A549 (cell line): Measurements from ENCODE around the gene FHL1. TPM values are rescaled to one million over a fixed set of nuclear protein-coding genes. Genes with fewer than 3 reads are reported as not detected.

ENCODE experiments used
- ATAC-seq, 2 experiments: fragments of 200-7000 bp in 1 of 2; fragments of >200 bp in 1 of 2; cut with Nextera tagmentation in 1 of 2; cut with Tn5 transposase in 1 of 2; 3 replicates each; pipeline versions ENCODE4 v1.8.0 to v1.9.1; 2018 to 2020; ENCODE audit warnings: mild to moderate bottlenecking in 1 of 2, moderate library complexity in 1 of 2
- CTCF ChIA-PET: fragments of 300-600 bp; sonication (Branson Sonifier 250); formaldehyde crosslinking; extraction: SDS; loops from one replicate; lab custom pipeline; 2021; ENCODE audit warnings: antibody characterized with exemption, inconsistent platforms; lab: Yijun Ruan, JAX
- POLR2A ChIA-PET: fragments of 350-600 bp; formaldehyde crosslinking; extraction: SDS; loops from one replicate; lab custom pipeline; 2021; ENCODE audit warnings: antibody characterized with exemption, inconsistent platforms; lab: Yijun Ruan, JAX
- DNase-seq, 2 experiments: peaks; one replicate each; pipeline versions ENCODE4 v3.0.0 to v3.0.0-alpha.2; 2011 to 2016; ENCODE audit warnings: low read depth in 1 of 2, low spot score in 1 of 2
- FAIRE-seq: peaks from 2 replicates; lab custom pipeline; 2011; peaks lifted over from hg19 to GRCh38; lab: Jason Lieb, UNC
- H3K27ac ChIP-seq, 2 experiments: fragments of >200 bp; sonication (Bioruptor Twin); formaldehyde crosslinking; 3 replicates each; pipeline ENCODE4 v1.5.1; 2016 to 2017
- H3K4me1 ChIP-seq: fragments of >200 bp; sonication (Bioruptor Twin); formaldehyde crosslinking; 3 replicates; pipeline ENCODE4 v1.6.1; 2016
- H3K4me2 ChIP-seq: fragments of >200 bp; sonication (Bioruptor Twin); formaldehyde crosslinking; 3 replicates; pipeline ENCODE4 v1.6.1; 2016
- H3K4me3 ChIP-seq: fragments of >200 bp; sonication (Bioruptor Twin); formaldehyde crosslinking; 3 replicates; pipeline ENCODE4 v1.5.1; 2016
- H3K9me3 ChIP-seq: fragments of >200 bp; sonication (Bioruptor Twin); formaldehyde crosslinking; 3 replicates; pipeline ENCODE4 v1.6.1; 2016
- ATOH8 ChIP-seq: fragments of 250-450 bp; sonication (Bioruptor Pico); IDR thresholded peaks from 2 replicates; pipeline ENCODE4 v1.5.0; 2020; ENCODE audit warnings: low read depth, mild to moderate bottlenecking, moderate library complexity
- BCL3 ChIP-seq: fragments of >200 bp; sonication (Bioruptor Twin); formaldehyde crosslinking; IDR thresholded peaks from 3 replicates; pipeline ENCODE4 v1.6.1; 2016
- CBX8 ChIP-seq: fragments of 200-600 bp; sonication (generic); IDR thresholded peaks from 2 replicates; pipeline ENCODE4 v1.6.1; 2016
- CHD4 ChIP-seq: fragments of 200-600 bp; sonication (generic); IDR thresholded peaks from 2 replicates; pipeline ENCODE4 v1.6.1; 2016; ENCODE audit warnings: antibody characterized with exemption, mild to moderate bottlenecking, borderline replicate concordance
- CTCF ChIP-seq: fragments of >200 bp; sonication (Bioruptor Twin); formaldehyde crosslinking; IDR thresholded peaks from 3 replicates; pipeline ENCODE4 v1.5.1; 2016
- ESRRA ChIP-seq: fragments of 150-350 bp; IDR thresholded peaks from 2 replicates; pipeline ENCODE4 v1.6.1; 2014; ENCODE audit warnings: mild to moderate bottlenecking, low read length, borderline replicate concordance
- FOSB ChIP-seq: fragments of 250-450 bp; sonication (Bioruptor Pico); IDR thresholded peaks from 2 replicates; pipeline ENCODE4 v1.5.0; 2020; ENCODE audit warnings: mild to moderate bottlenecking, moderate library complexity
- FOSL2 ChIP-seq, 2 experiments: fragments of 450-650 bp in 1 of 2; fragments of >200 bp in 1 of 2; sonication (Bioruptor Twin) in 1 of 2; formaldehyde crosslinking; IDR thresholded peaks; 2 replicates each; pipeline versions ENCODE4 v1.5.0 to v1.6.1; 2016 to 2020; ENCODE audit warnings: mild to moderate bottlenecking in 1 of 2, moderate library complexity in 1 of 2
- GATA3 ChIP-seq: IDR thresholded peaks from 2 replicates; pipeline ENCODE4 v1.6.1; 2012; ENCODE audit warnings: borderline replicate concordance
- HDAC2 ChIP-seq: fragments of 200-600 bp; sonication (generic); IDR thresholded peaks from 2 replicates; pipeline ENCODE4 v1.6.1; 2016
- HOXB5 ChIP-seq: fragments of 250-450 bp; sonication (Bioruptor Pico); IDR thresholded peaks from 2 replicates; pipeline ENCODE4 v1.5.0; 2020; ENCODE audit warnings: mild to moderate bottlenecking, moderate library complexity
- KDM1A ChIP-seq: fragments of 200-600 bp; sonication (generic); IDR thresholded peaks from 2 replicates; pipeline ENCODE4 v1.6.1; 2016; ENCODE audit warnings: low read depth, mild to moderate bottlenecking
- MAFK ChIP-seq: fragments of 450-650 bp; IDR thresholded peaks from 2 replicates; pipeline ENCODE4 v1.6.1; 2014; ENCODE audit not compliant: partially characterized antibody
- MYC ChIP-seq: IDR thresholded peaks from 2 replicates; pipeline ENCODE4 v1.6.1; 2012; ENCODE audit warnings: mild to moderate bottlenecking, inconsistent platforms, low read length, improper control_type of control experiment, borderline replicate concordance
- NFE2L2 ChIP-seq: fragments of 150-350 bp; conservative IDR thresholded peaks from 2 replicates; pipeline ENCODE4 v1.6.1; 2014; ENCODE audit warnings: low read length
- NR3C1 ChIP-seq: fragments of >200 bp; sonication (Bioruptor Twin); formaldehyde crosslinking; IDR thresholded peaks from 3 replicates; pipeline ENCODE4 v1.6.1; 2017
- PBX3 ChIP-seq: IDR thresholded peaks from 2 replicates; pipeline ENCODE4 v1.6.1; 2012
- RAD21 ChIP-seq, 2 experiments: fragments of >200 bp in 1 of 2; sonication (Bioruptor Twin) in 1 of 2; formaldehyde crosslinking in 1 of 2; IDR thresholded peaks in 1 of 2; conservative IDR thresholded peaks in 1 of 2; 2 replicates in 1 of 2; 3 replicates in 1 of 2; pipeline ENCODE4 v1.6.1; 2012 to 2018; ENCODE audit warnings: inconsistent platforms in 1 of 2
- RARB ChIP-seq: fragments of 250-450 bp; sonication (Bioruptor Pico); IDR thresholded peaks from 2 replicates; pipeline ENCODE4 v1.8.0; 2021; ENCODE audit warnings: mild to moderate bottlenecking, moderate library complexity
- RFX5 ChIP-seq: fragments of 450-650 bp; IDR thresholded peaks from 2 replicates; pipeline ENCODE4 v1.7.1; 2014; ENCODE audit warnings: antibody characterized with exemption, mild to moderate bottlenecking, moderate library complexity
- TFCP2L1 ChIP-seq: fragments of 250-450 bp; sonication (Bioruptor Pico); IDR thresholded peaks from 2 replicates; pipeline ENCODE4 v1.5.0; 2021; ENCODE audit warnings: mild to moderate bottlenecking
- ZNF302 ChIP-seq: fragments of 250-450 bp; sonication (Bioruptor Pico); IDR thresholded peaks from 2 replicates; pipeline ENCODE4 v1.9.0; 2021; ENCODE audit warnings: inconsistent platforms, mild to moderate bottlenecking, moderate library complexity
- WGBS: methylation state at CpG from one replicate; pipeline ENCODE4 v1.1.6; 2017; ENCODE audit errors: missing lambda C conversion rate; 5-methylcytosine and 5-hydroxymethylcytosine counted together
- polyA plus RNA-seq, 4 experiments: library from polyadenylated mRNA; depleted of rRNA in 3 of 4; stranded (reverse); fragments of >200 nt; fragmentation: RNase III in 1 of 4; extraction: RNeasy Plus Mini Kit Qiagen cat#74134 plus additional on column Dnase treatment in 1 of 4; gene quantifications; 2 replicates in 3 of 4; 3 replicates in 1 of 4; pipeline ENCODE4 v1.2.3, GENCODE V29; 2011 to 2017

FHL1 gene
- polyA plus RNA-seq, 2 of the 4 experiments (the other 2 are of a cell fraction) = 31.6 to 32.2 TPM

GRCh38 chrX:136183172-136183571, 35.8 kb downstream of the FHL1 start:
- POLR2A ChIA-PET = no interaction called here

GRCh38 chrX:136183917-136184316, 36.6 kb downstream of the FHL1 start:
- no peak overlapping the region for H3K4me2 ChIP-seq
- no peak for ATAC-seq
- no peak for DNase-seq
- WGBS = 76% methylated on average over 1 of the region's 1 CpG
- peak; percentile 80 for FAIRE-seq
- POLR2A ChIA-PET = no interaction called here
- H3K27ac ChIP-seq = no peak overlapping the region
- CTCF ChIA-PET = no interaction called here
- no peak overlapping the region for H3K4me3 ChIP-seq
- peaks cover 22% of the 10 kb centered on the region for H3K4me1 ChIP-seq
- TF ChIP-seq RFX5 (no peak), MAFK (no peak), HOXB5 (no peak), CHD4 (no peak), FOSL2 (IDR thresholded peaks at IDR 0.05) (no peak), FOSL2 (CRISPR knock-in tag; IDR thresholded peaks at IDR 0.05) (no peak), TFCP2L1 (CRISPR knock-in tag) (no peak), GATA3 (no peak), CBX8 (no peak), HDAC2 (no peak), RAD21 (conservative IDR thresholded peaks at IDR 0.05 in 1 of 2, IDR thresholded peaks at IDR 0.05 in 1 of 2) (no peak), RARB (CRISPR knock-in tag) (no peak), NR3C1 (no peak), KDM1A (no peak), NFE2L2 (no peak), MYC (no peak), CTCF (no peak), ESRRA (no peak), ZNF302 (CRISPR knock-in tag) (no peak)
- H3K9me3 ChIP-seq = no peaks in the 10 kb centered on the region

More at GRCh38 chrX:136183172-136183571, 35.8 kb downstream of the FHL1 start:
- ATAC-seq = no peak
- TF ChIP-seq FOSB = no peak
- TF ChIP-seq ATOH8 (CRISPR knock-in tag) = no peak
- TF ChIP-seq BCL3 = no peak
- TF ChIP-seq PBX3 = no peak
- TF ChIP-seq RARB (CRISPR knock-in tag) = no peak
- 80% methylated on average over 4 of the region's 4 CpGs for WGBS
- no peak overlapping the region for H3K4me2 ChIP-seq
- H3K27ac ChIP-seq = no peak overlapping the region
- H3K4me3 ChIP-seq = no peak overlapping the region
- DNase-seq = no peak
- FAIRE-seq = peak; percentile 89
- CTCF ChIA-PET = no interaction called here
- peaks cover 22% of the 10 kb centered on the region for H3K4me1 ChIP-seq
- H3K9me3 ChIP-seq = no peaks in the 10 kb centered on the region
